B cell (primary cell): ENCODE data around the gene STX18. TPM values are rescaled to one million over a fixed set of nuclear protein-coding genes. Genes with fewer than 3 reads are reported as not detected.

Source experiments
- ATAC-seq: fragments of 200-7000 bp; cut with Tn5 transposase; one replicate; pipeline ENCODE4 v1.10.0; 2021; ENCODE audit warnings: low read depth, mild to moderate bottlenecking, moderate number of reproducible peaks, moderate library complexity
- CTCF ChIA-PET: fragments of 350-600 bp; sonication (Branson Sonifier 250); formaldehyde crosslinking; loops from one replicate; lab custom pipeline; 2021; ENCODE audit warnings: antibody characterized with exemption, inconsistent platforms; lab: Charles Lee
- POLR2A ChIA-PET: fragments of 350-600 bp; sonication (Branson Sonifier 250); formaldehyde crosslinking; loops from one replicate; lab custom pipeline; 2021; ENCODE audit warnings: antibody characterized with exemption; lab: Charles Lee
- DNase-seq: peaks from one replicate; pipeline ENCODE4 v3.0.0; 2013
- H2AFZ ChIP-seq: 2 replicates; pipeline ENCODE4 v1.6.1; 2012; ENCODE audit warnings: mild to moderate bottlenecking, low read depth, low read length; ENCODE audit not compliant: insufficient read depth, poor library complexity, severe bottlenecking
- H3K27ac ChIP-seq, 2 donors: 1 replicate in 1 of 2; 2 replicates in 1 of 2; pipeline ENCODE4 v1.5.1; 2012 to 2013; ENCODE audit warnings: low read length in 2 of 2, mild to moderate bottlenecking in 2 of 2, moderate library complexity in 1 of 2
- H3K27me3 ChIP-seq, 4 experiments: fragments of 200-600 bp in 1 of 4; sonication (generic) in 1 of 4; replicated peaks in 1 of 4; 1 replicate in 2 of 4; 2 replicates in 2 of 4; pipeline versions ENCODE4 v1.6.1 to v1.7.0; 2013 to 2016; ENCODE audit warnings: low read length in 3 of 4, mild to moderate bottlenecking in 2 of 4, mixed read lengths in 1 of 4, moderate library complexity in 1 of 4; ENCODE audit not compliant: insufficient read depth in 4 of 4, control insufficient read depth in 3 of 4; ENCODE audit errors: control extremely low read depth in 1 of 4
- H3K36me3 ChIP-seq, 2 experiments: replicated peaks in 1 of 2; 1 replicate in 1 of 2; 2 replicates in 1 of 2; pipeline versions ENCODE4 v1.6.1 to v1.7.1; 2013; ENCODE audit warnings: low read length in 1 of 2; ENCODE audit not compliant: insufficient read depth in 2 of 2, control insufficient read depth in 1 of 2; ENCODE audit errors: control extremely low read depth in 1 of 2, extremely low read depth in 1 of 2
- H3K4me1 ChIP-seq, 2 donors: fragments of 200-600 bp in 1 of 2; sonication (generic) in 1 of 2; 1 replicate in 1 of 2; 2 replicates in 1 of 2; pipeline versions ENCODE4 v1.5.1 to v1.6.1; 2013 to 2017; ENCODE audit warnings: low read length in 2 of 2; ENCODE audit not compliant: control insufficient read depth in 2 of 2, insufficient read depth in 2 of 2
- H3K4me2 ChIP-seq: replicated peaks from 2 replicates; pipeline ENCODE3; 2012; ENCODE audit warnings: mild to moderate bottlenecking, low read depth, low read length; ENCODE audit not compliant: poor library complexity, severe bottlenecking
- H3K4me3 ChIP-seq, 5 experiments: fragments of 200-600 bp in 1 of 5; sonication (generic) in 1 of 5; 1 replicate in 3 of 5; 2 replicates in 2 of 5; pipeline versions ENCODE4 v1.5.1 to v1.7.0; 2011 to 2016; ENCODE audit warnings: low read length in 4 of 5, mild to moderate bottlenecking in 4 of 5, low read depth in 2 of 5, control low read depth in 1 of 5, moderate library complexity in 1 of 5; ENCODE audit not compliant: insufficient read depth in 1 of 5; ENCODE audit errors: control extremely low read depth in 1 of 5, extremely low read depth in 1 of 5
- H3K79me2 ChIP-seq: fragments of 200-600 bp; sonication (generic); one replicate; pipeline ENCODE4 v1.6.0; 2016; ENCODE audit warnings: low read length; ENCODE audit not compliant: control insufficient read depth, insufficient read depth
- H3K9ac ChIP-seq: fragments of 200-600 bp; sonication (generic); 2 replicates; pipeline ENCODE4 v1.6.1; 2017; ENCODE audit warnings: mild to moderate bottlenecking, low read length, moderate library complexity
- H3K9me3 ChIP-seq, 3 donors: one replicate each; pipeline versions ENCODE4 v1.6.1 to v1.7.1; 2013; ENCODE audit warnings: low read length in 2 of 3; ENCODE audit not compliant: control insufficient read depth in 2 of 3, insufficient read depth in 1 of 3; ENCODE audit errors: control extremely low read depth in 1 of 3
- H4K20me1 ChIP-seq: 2 replicates; pipeline ENCODE4 v1.6.0; 2012; ENCODE audit warnings: mild to moderate bottlenecking, low read length; ENCODE audit not compliant: insufficient read depth, control insufficient read depth, poor library complexity, severe bottlenecking
- H3K27ac Mint-ChIP-seq: one replicate; pipeline ENCODE4 v1.8.0; 2021; ENCODE audit warnings: mixed read lengths
- H3K27me3 Mint-ChIP-seq: one replicate; pipeline ENCODE4 v1.8.0; 2021; ENCODE audit warnings: mixed read lengths
- H3K4me1 Mint-ChIP-seq: one replicate; pipeline ENCODE4 v1.8.0; 2021; ENCODE audit warnings: mixed read lengths
- H3K4me3 Mint-ChIP-seq: one replicate; pipeline ENCODE4 v1.8.0; 2021; ENCODE audit warnings: mixed read lengths
- H3K9me3 Mint-ChIP-seq: one replicate; pipeline ENCODE4 v1.8.0; 2022; ENCODE audit warnings: mixed read lengths; ENCODE audit not compliant: insufficient read depth
- EZH2 ChIP-seq: IDR thresholded peaks from 2 replicates; pipeline ENCODE4 v1.6.1; 2012; ENCODE audit warnings: borderline replicate concordance, low read depth, mild to moderate bottlenecking, moderate library complexity, low read length; ENCODE audit not compliant: insufficient read depth, poor library complexity, severe bottlenecking
- WGBS: methylation state at CpG from one replicate; pipeline ENCODE4 v1.1.5; 2013; ENCODE audit warnings: missing lambda C conversion rate; ENCODE audit not compliant: insufficient coverage; 5-methylcytosine and 5-hydroxymethylcytosine counted together
- intact Hi-C: fragments of 100-400 bp; cut with micrococcal nuclease; formaldehyde crosslinking; loops from one replicate; pipeline ENCODE4 v1.10.0; 2022
- polyA plus RNA-seq: library from polyadenylated mRNA; depleted of rRNA; stranded (reverse); fragments of >200 nt; gene quantifications from 2 replicates; pipeline ENCODE4 v1.2.3, GENCODE V29; 2012
- total RNA-seq, 2 donors: library from RNA; stranded (reverse); fragments of 120-200 nt in 1 of 2; gene quantifications; 1 replicate in 1 of 2; 2 replicates in 1 of 2; pipeline versions ENCODE4 v1.2.3 to v1.2.4, GENCODE V29; 2013 to 2022
- TF ChIP-seq, protein P1 (sequence below): fragments of 200-600 bp; IDR thresholded peaks from one replicate; pipeline ENCODE4 v1.8.0; 2022; ENCODE audit warnings: antibody characterized with exemption, mild to moderate bottlenecking

Gene STX18
- total and polyA plus RNA-seq, 2 donors (not counting 1 experiment from before 2014, with no cell fraction given): 20.3 to 33.6 TPM

DNA sequence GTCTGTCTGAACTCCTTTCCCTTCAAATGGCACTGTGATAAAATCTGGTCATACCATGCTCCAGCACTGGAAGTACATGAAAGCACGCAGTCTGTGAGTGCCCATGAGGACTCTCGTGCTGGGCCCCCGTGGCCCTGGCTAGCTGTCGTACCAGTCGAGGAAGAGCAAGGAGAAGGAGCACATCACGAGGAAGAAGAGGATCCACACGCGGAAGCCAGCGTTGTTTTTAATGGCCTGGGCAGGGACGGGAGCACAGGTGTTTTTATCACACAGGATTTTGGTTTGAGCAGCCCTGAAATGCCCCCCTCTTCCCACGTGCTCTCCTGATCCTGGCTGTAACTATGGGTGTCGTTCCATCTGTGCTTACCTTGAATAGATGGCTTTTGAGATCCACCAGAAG is 122.0 kb downstream of the STX18 start:
- ATAC-seq (no peak), DNase-seq (no peak)
- intact Hi-C loops: no loop called here
- H3K4me2 ChIP-seq: no peak overlapping the region
- no peaks in the 10 kb centered on the region for H3K9me3 Mint-ChIP-seq
- no peaks in the 10 kb centered on the region for H3K4me1 ChIP-seq
- no peaks in the 10 kb centered on the region for H3K27me3 Mint-ChIP-seq
- H3K4me3 ChIP-seq: no peak overlapping the region
- no peak for TF ChIP-seq EZH2
- TF ChIP-seq, protein P1, sequence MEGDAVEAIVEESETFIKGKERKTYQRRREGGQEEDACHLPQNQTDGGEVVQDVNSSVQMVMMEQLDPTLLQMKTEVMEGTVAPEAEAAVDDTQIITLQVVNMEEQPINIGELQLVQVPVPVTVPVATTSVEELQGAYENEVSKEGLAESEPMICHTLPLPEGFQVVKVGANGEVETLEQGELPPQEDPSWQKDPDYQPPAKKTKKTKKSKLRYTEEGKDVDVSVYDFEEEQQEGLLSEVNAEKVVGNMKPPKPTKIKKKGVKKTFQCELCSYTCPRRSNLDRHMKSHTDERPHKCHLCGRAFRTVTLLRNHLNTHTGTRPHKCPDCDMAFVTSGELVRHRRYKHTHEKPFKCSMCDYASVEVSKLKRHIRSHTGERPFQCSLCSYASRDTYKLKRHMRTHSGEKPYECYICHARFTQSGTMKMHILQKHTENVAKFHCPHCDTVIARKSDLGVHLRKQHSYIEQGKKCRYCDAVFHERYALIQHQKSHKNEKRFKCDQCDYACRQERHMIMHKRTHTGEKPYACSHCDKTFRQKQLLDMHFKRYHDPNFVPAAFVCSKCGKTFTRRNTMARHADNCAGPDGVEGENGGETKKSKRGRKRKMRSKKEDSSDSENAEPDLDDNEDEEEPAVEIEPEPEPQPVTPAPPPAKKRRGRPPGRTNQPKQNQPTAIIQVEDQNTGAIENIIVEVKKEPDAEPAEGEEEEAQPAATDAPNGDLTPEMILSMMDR: no peak
- H3K27ac ChIP-seq: no peak overlapping the region
- no peak overlapping the region for H3K27ac Mint-ChIP-seq
- peaks cover 0 to 19% (median 0%) of the 10 kb centered on the region in 3 donors for H3K9me3 ChIP-seq
- CTCF ChIA-PET: interaction anchor here (1.2 kb wide), 1 partner anchor 10 kb away, joined by 3 read pairs; no protein-coding TSS in a partner anchor
- H2AFZ ChIP-seq: no peak overlapping the region
- WGBS: 98% methylated on average over 12 of the region's 12 CpGs
- H3K9ac ChIP-seq: no peak overlapping the region
- H3K4me1 Mint-ChIP-seq: no peaks in the 10 kb centered on the region
- peaks cover 1 to 51% of the 10 kb centered on the region in 2 experiments for H3K36me3 ChIP-seq
- H3K27me3 ChIP-seq: no peaks in the 10 kb centered on the region
- POLR2A ChIA-PET: no interaction called here
- no peak overlapping the region for H3K4me3 Mint-ChIP-seq
- H4K20me1 ChIP-seq: no peaks in the 10 kb centered on the region
- H3K79me2 ChIP-seq: no peaks in the 10 kb centered on the region

DNA sequence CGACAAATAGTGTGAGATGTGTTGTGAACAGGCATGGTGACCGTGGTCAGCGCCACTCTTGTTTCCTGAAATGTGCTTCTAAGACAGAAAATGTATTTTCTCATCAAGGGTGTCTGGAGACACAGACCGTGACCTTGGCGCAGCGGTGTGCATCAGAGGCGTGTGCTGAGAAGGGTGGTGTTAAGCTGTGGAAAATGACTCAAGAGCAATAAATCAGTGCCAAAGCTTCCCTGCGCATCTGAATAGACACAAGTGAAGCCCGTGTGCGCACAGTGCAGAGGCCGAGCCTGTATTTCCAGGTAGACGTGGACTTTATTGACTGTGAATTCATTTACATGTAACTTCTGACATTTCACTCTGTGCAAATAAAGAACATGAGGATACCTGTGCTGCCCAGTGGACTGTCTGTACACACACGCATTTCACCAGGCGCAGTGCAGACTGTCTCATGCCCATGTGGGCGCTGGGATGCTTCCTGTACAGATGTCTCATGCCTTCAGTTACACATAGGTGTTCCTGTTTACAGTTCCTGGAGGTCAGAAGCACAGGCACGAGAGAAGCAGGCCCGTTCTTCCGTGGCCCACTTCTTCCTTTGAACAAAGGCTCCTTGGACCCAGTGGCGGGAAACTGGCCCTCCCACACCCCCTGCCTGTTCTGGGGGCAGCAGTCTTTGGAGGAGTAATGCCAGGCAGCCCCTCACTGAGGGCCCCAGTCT is 123.0 kb downstream of the STX18 start:
- intact Hi-C loops: no loop called here
- CTCF ChIA-PET: no interaction called here
- Histone ChIP-seq H3K27ac (no peak overlapping the region), H3K4me2 (no peak overlapping the region), H3K36me3 (peaks cover 0 to 47% of the 10 kb centered on the region in 2 experiments), H4K20me1 (no peaks in the 10 kb centered on the region), H3K4me1 (no peaks in the 10 kb centered on the region), H3K27me3 (no peaks in the 10 kb centered on the region), H3K79me2 (no peaks in the 10 kb centered on the region), H3K4me3 (no peak overlapping the region), H3K9ac (no peak overlapping the region), H2AFZ (no peak overlapping the region), H3K9me3 (peaks cover 0 to 19% (median 0%) of the 10 kb centered on the region in 3 donors)
- POLR2A ChIA-PET: no interaction called here
- Mint-ChIP-seq H3K27ac (no peak overlapping the region), H3K27me3 (no peaks in the 10 kb centered on the region), H3K9me3 (no peaks in the 10 kb centered on the region), H3K4me1 (no peaks in the 10 kb centered on the region), H3K4me3 (no peak overlapping the region)
- WGBS: 83% methylated on average over 17 of the region's 19 CpGs
- DNase-seq (no peak), ATAC-seq (no peak)
- no peak for TF ChIP-seq EZH2
- TF ChIP-seq, protein P1: no peak
